ENCODE data around the gene ARRDC5. TPM values are rescaled to one million over a fixed set of nuclear protein-coding genes. Genes with fewer than 3 reads are reported as not detected.

ARRDC5 gene
- polyA plus RNA-seq, 1 of the 3 experiments (the other 2 are of a cell fraction): not detected

GRCh38 chr19:4909897-4910593 is 7.3 kb upstream of the ARRDC5 start:
- ChIA-PET POLR2A (no interaction called here), CTCF (interaction anchor here (1.4 to 7.6 kb wide), 4 partner anchors 22 to 58 kb away, joined by 5 to 121 read pairs (median 10); partner anchors contain the start of gene PLIN3)
- H4K20me1 ChIP-seq (ENCODE audit: insufficient read depth): peaks cover 14% of the 10 kb centered on the region; the same call in 1 of the 2 replicates
- peak; percentile 99 for DNase-seq
- H3K9me2 ChIP-seq: no peaks in the 10 kb centered on the region
- WGBS (ENCODE audit: low lambda C conversion rate): 1% methylated on average over 16 of the region's 85 CpGs
- H3F3A ChIP-seq (replicated peaks; ENCODE audit: insufficient read depth): peaks cover 41% of the 10 kb centered on the region
- no peaks in the 10 kb centered on the region for H3K9me3 ChIP-seq
- H3K9ac ChIP-seq: peak overlapping the region; percentile 87
- H3K4me1 ChIP-seq (ENCODE audit: control insufficient read depth in 1 of 2, insufficient read depth in 2 of 2, low read depth in 1 of 2, low read length in 1 of 2): peaks cover 27 to 31% of the 10 kb centered on the region in 2 experiments; a peak in 3 of 4 replicates
- H3K36me3 ChIP-seq (replicated peaks in 1 of 2; ENCODE audit: control insufficient read depth in 1 of 2, insufficient read depth in 2 of 2, low read length in 1 of 2): peaks cover 0 to 9% of the 10 kb centered on the region in 2 experiments
- TF ChIP-seq FOXM1 (IDR thresholded peaks at IDR 0.05; ENCODE audit: low read depth) (peak; percentile 58; the same call in 1 of the 2 replicates), TEAD4 (IDR thresholded peaks at IDR 0.05; ENCODE audit: borderline replicate concordance, insufficient read depth) (no peak), SIN3A (IDR thresholded peaks at IDR 0.05; ENCODE audit: borderline replicate concordance, low read depth, low read length) (peak; percentile 80; the same call in 1 of the 2 replicates), NRF1 (IDR thresholded peaks at IDR 0.05; ENCODE audit: low read depth, low read length) (peak; percentile 77), EP300 (IDR thresholded peaks at IDR 0.05; ENCODE audit: borderline replicate concordance in 1 of 2, low read depth in 1 of 2, low read length in 1 of 2) (no peak), CHD2 (IDR thresholded peaks at IDR 0.05; ENCODE audit: low read length, partially characterized antibody) (peak; percentile 75), MXI1 (IDR thresholded peaks at IDR 0.05; ENCODE audit: low read depth, low read length) (peak; percentile 93)
- TF ChIP-seq, protein P1, sequence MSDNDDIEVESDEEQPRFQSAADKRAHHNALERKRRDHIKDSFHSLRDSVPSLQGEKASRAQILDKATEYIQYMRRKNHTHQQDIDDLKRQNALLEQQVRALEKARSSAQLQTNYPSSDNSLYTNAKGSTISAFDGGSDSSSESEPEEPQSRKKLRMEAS (IDR thresholded peaks at IDR 0.05; ENCODE audit: low read depth): no peak; the same call in 1 of the 2 replicates
- peak overlapping the region; percentile 81 for H3K4me2 ChIP-seq
- H2AFZ ChIP-seq (ENCODE audit: low read depth): peak overlapping the region; percentile 90
- H3K27ac ChIP-seq (ENCODE audit: low read depth in 2 of 2, low read length in 1 of 2): peak overlapping the region; percentile 81 to 84
- peaks cover 47% of the 10 kb centered on the region for H3K79me2 ChIP-seq (ENCODE audit: insufficient read depth)
- no peaks in the 10 kb centered on the region for H3K27me3 ChIP-seq (ENCODE audit: insufficient read depth)
- peak overlapping the region; percentile 62 to 82 for H3K4me3 ChIP-seq (ENCODE audit: low read depth in 2 of 2, low read length in 1 of 2)

DNA sequence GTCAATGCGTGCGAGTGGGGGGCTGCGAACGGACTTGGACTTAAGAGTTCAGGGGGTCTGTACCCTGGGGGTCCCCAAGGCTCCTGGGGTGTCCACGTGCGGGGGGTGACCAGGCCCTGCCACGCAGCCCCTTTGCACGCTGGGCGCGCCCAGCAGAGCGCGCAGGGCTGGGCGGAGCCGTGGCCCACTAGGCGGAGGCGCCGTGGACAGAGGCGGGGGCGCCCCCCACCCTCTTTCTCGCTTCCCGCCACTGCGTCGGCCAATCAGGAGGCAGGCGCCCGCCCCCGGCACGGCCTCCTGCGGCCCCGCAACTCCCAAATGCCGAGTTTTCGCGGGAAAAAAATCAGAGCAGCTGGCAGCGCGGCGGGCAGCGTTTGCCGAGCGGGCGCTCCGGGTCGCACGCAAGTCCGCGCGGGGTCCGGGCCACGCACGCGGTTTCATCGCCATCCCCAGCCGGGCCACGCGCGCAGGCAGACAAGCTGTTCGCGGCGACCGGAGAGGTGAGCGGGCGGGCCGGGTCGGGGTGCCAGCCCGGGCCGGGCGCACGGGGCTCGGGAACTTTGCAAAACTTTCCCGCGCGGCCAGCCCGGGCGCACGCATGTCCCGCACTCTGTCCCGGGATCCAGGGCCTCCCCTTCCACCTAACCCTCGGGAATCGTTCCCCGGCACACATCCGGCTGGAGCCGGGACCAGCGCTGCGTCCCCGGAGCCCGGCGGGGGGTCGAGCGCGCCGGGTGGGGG is 6.6 kb upstream of the ARRDC5 start, which contains the start of gene UHRF1:
Gene UHRF1, plus strand, starts transcription at position 346 of the 741 bp plus-strand sequence. CDS start 1,385 bp downstream, outside the sequence.
- TF ChIP-seq NRF1 (IDR thresholded peaks at IDR 0.05; ENCODE audit: low read depth, low read length) (no peak), TAF1 (IDR thresholded peaks at IDR 0.05; ENCODE audit: borderline replicate concordance, low read depth, low read length) (peak; percentile 90), POLR2AphosphoS5 (IDR thresholded peaks at IDR 0.05; ENCODE audit: low read depth, low read length) (peak; percentile 35; the same call in 1 of the 2 replicates)
- TF ChIP-seq, protein P1 (IDR thresholded peaks at IDR 0.05; ENCODE audit: low read depth): peak; percentile 54
- peak within 1 kb of the TSS; percentile 81 to 84 for H3K27ac ChIP-seq (ENCODE audit: low read depth in 2 of 2, low read length in 1 of 2)
- ChIA-PET CTCF (interaction anchor here (7.6 kb wide), 1 partner anchor 39 kb away, joined by 121 read pairs; the partner anchor contains the start of gene PLIN3), POLR2A (no interaction called here)
- no peaks in the 10 kb centered on the region for H3K27me3 ChIP-seq (ENCODE audit: insufficient read depth)
- whole genome bisulfite sequencing (ENCODE audit: low lambda C conversion rate): 56% methylated on average over 7 of the region's 89 CpGs
- H3F3A ChIP-seq (replicated peaks; ENCODE audit: insufficient read depth): peaks cover 41% of the 10 kb centered on the region
- H3K9me2 ChIP-seq: no peaks in the 10 kb centered on the region
- no peaks in the 10 kb centered on the region for H3K9me3 ChIP-seq
- H2AFZ ChIP-seq (ENCODE audit: low read depth): peak within 1 kb of the TSS; percentile 90
- peak within 1 kb of the TSS; percentile 62 to 82 for H3K4me3 ChIP-seq (ENCODE audit: low read depth in 2 of 2, low read length in 1 of 2)
- H3K9ac ChIP-seq: peak within 1 kb of the TSS; percentile 87
- DNase-seq: peak; percentile 93
- H3K79me2 ChIP-seq (ENCODE audit: insufficient read depth): peaks cover 40% of the 10 kb centered on the region
- peaks cover 23 to 24% of the 10 kb centered on the region in 2 experiments; a peak in 3 of 4 replicates for H3K4me1 ChIP-seq (ENCODE audit: control insufficient read depth in 1 of 2, insufficient read depth in 2 of 2, low read depth in 1 of 2, low read length in 1 of 2)
- peak within 1 kb of the TSS; percentile 81 for H3K4me2 ChIP-seq
- peaks cover 8% of the 10 kb centered on the region; the same call in 1 of the 2 replicates for H4K20me1 ChIP-seq (ENCODE audit: insufficient read depth)
- H3K36me3 ChIP-seq (replicated peaks in 1 of 2; ENCODE audit: control insufficient read depth in 1 of 2, insufficient read depth in 2 of 2, low read length in 1 of 2): peaks cover 0 to 9% of the 10 kb centered on the region in 2 experiments

Measured in SK-N-SH (cell line).